Fibroblast of peridontal ligament (primary cell): ENCODE measurements around the gene PDAP1.
A peak's percentile ranks its signal among the peaks of the same experiment; 100 is the strongest.
"Not testable (repeated sequence)": the region's sequence is repeated elsewhere in the genome, so short reads cannot be mapped to it uniquely, and the experiment has no call there.

Source experiments
- DNase-seq: peaks from one replicate; pipeline ENCODE4 v3.0.0-alpha.2; 2010; ENCODE audit errors: extremely low read depth

The PDAP1 gene

GRCh38 chr7:99408379-99409191 lies at the start of gene PDAP1, which contains the start of gene BUD31:
TSS of gene PDAP1 (minus strand) at chr7:99408597. CDS start at chr7:99408548, 49 bp downstream.
TSS of gene BUD31 (plus strand) at chr7:99408969. CDS start at chr7:99411093, 2,124 bp downstream.
- peak; percentile 94 for DNase-seq

DNA sequence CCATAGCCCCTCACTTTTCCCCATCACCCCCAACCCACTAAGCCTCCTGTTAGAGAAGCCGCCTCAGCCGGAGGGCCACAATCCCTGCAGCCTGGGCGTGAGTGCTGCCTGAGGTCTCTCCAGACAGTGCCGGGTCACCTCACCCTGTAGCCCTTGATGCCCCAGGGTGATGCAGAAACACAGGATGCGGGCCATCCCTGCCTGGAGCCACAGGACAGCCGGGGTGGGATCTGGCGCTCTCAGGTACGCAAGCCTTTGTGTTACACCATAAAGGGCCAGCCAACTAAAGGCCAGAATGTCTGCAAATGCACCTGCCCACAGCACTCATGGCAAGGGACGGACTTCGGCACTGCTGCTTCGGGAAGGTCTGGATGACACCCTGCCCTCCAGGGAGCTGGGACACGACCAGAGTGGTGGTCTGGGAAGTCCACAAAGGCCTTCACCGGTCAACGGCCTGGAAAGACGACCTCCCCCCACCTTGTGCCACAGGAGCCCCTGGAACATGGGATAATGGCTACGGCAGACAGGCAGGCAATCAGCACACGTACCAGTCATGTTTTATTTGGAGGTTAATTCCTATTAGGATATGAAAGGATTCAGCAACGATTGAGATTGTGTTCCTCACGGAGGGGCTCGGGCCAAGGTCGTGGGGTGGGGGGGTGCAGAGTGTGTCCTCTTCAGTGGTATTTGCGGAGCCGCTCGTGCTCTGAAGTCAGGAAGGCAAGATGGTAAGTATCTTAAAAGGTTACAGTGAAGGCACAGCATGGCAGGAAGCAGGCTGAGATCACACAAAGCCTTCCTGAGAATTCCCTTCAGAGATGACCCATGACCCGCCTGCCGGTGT lies 49.5 kb upstream of the PDAP1 start:
- no peak for DNase-seq

GRCh38 chr7:99457050-99457649 lies 48.8 kb upstream of the PDAP1 start:
- DNase-seq: no peak

- DNase-seq: no peak
These were observed 47.9 kb upstream of the PDAP1 start for GRCh38 chr7:99456288-99456687.

DNA sequence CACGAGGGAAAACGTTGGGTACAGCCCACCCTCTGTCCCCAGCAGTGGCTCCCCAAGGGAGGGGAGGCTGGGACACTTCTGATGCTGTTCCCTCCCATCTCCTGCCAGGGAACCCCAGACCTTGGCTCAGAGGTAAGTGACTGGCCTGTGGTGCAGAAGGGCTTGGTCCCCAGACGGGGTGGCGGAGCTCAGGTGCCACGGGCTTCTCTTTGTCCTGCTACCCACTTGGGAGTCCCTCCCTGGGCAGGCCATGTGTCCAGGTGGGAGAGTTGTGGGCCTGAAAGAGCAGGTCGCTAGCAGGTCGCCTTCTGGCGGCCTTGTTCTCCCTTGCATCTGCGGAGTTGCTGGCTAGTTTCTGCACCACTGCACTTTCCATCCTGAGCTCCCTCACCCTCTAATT lies 47.5 kb upstream of the PDAP1 start:
- no peak for DNase-seq

DNA sequence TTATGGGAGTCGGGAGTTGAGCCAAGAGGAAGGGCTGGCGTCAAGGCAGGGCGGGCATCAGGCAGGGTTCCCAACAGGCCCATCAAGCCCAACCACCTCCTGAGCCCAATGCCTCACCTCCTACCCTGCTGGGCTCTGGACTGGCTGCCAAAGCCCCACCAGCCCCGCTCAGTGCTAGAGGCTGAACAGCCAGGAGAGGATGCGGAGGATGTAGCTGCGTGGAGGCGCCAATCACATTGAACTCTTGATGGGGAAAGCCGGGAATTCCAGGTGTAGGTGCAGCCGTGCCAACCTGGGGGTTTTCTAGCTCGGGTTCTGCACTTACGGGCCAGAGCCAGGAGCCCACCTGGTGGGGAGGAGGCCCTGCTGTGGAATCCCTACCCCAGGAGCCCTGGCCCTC lies 44.7 kb upstream of the PDAP1 start:
- no peak for DNase-seq

GRCh38 chr7:99452541-99452940 lies 44.1 kb upstream of the PDAP1 start:
- DNase-seq: no peak

DNA sequence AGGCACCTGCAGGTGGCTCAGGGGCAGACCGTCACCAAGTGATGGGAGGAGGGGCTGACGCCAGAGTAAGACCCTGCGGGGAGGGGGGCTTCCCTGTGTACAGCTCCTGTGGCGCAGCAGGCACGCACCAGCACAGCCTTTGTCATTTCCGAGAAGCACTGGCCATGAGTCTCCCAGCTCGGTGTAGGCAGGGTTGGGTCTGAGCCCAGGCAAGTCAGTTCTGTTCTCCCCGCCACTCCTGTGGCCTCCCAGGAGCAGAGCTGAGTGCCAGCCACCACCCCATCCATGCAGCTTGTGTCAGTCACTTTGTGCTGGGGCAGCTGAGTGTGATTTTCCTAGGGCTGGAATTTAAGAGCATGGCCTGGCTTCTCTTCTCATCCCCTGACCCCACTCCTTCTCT lies 43.5 kb upstream of the PDAP1 start:
- DNase-seq: no peak

DNA sequence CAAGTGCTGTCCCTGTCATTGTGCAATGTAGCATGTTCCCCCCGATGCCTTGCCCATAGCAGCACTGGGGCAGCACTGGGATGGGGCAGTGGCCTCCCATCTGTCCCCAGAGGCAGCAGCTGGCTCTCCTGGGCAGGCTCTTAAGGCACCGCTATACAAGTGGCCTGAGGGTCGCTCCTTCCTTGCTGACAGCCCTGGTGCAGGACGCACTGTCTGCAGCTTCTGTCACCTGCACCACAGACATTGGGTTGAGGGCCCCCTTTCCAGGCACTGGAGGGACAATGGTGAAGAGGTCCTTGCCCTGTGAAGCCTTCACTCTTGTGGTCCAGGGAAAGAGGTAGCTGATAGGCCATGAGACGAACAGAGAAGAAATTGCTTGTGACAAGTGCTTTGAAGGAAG lies 40.9 kb upstream of the PDAP1 start:
- DNase-seq: no peak

- no peak for DNase-seq
These were observed 40.5 kb upstream of the PDAP1 start for GRCh38 chr7:99448855-99449254.

- DNase-seq: no peak
These were observed 39.5 kb upstream of the PDAP1 start for GRCh38 chr7:99447943-99448342.

DNA sequence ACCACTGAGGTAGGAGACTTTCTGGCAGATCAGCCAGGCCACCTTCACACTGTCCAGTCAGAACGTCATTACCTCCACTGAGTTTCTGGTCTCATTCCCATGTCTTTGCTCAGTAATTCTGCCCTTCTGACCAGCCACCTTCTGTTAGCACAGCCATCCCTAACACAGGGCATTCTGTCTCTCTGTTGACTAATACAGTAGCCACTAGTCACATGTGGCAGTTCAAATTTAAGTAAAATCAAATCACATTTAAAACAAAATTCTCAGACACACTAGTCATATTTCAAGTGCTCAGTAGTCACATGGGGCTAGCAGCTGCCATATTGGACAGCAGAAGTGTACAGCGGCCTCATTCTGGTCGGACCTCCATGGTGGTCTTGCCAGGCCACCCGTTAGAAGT lies 37.7 kb upstream of the PDAP1 start:
- DNase-seq: no peak

GRCh38 chr7:99440195-99440594 lies 31.8 kb upstream of the PDAP1 start:
- peak; percentile 41 for DNase-seq

DNA sequence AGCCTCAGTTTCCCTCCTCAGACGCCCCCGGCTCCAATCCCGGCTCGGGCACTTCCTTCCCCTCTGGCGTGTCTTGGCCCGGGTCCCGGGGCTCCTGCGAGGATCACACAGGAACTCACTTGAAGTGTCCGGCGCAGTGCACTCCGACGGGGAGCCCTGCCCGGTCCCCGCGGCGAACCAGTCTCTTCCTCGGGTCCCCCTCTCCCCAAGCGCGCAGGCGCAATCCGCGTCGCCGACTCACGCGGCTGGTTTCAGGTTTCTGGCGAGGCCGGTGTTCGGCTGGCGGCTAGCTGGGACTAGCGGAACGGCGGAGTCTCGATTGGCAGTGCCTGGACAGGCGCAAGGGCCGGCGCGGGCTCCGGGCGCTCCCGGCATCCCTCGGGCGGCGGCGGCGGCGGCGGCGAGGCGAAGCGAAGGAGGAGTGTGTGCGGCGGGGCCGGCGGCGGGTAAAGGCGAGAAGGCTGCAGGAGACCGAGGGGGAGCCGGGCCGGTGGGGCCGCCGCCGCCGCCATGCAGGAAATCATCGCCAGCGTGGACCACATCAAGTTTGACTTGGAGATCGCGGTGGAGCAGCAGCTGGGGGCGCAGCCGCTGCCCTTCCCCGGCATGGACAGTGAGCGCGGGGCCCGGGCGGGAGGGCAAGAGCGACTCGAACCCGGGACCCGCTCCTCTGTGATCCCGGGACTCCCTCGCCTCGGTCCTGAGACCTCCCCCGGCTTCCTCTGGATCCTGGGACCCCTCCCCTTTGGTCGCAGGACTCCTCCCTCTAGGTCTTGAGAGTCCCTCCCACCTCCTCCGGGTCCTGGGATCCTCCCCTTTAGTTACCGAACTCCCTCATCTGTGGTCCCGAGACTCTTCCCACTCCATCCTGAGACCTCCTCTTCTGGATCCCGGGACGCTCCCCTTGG lies 30.4 kb upstream of the PDAP1 start, which contains the start of the genes CPSF4 and PTCD1:
CPSF4 (plus strand) TSS at position 371 of the 908 bp plus-strand sequence; CDS start at position 511, 140 bp downstream.
PTCD1 (minus strand) TSS at position 226 of the 908 bp plus-strand sequence. CDS start 3,556 bp downstream, outside the sequence.
- peak; percentile 92 for DNase-seq

GRCh38 chr7:99437946-99438572 lies 29.7 kb upstream of the PDAP1 start:
- DNase-seq: no peak

DNA sequence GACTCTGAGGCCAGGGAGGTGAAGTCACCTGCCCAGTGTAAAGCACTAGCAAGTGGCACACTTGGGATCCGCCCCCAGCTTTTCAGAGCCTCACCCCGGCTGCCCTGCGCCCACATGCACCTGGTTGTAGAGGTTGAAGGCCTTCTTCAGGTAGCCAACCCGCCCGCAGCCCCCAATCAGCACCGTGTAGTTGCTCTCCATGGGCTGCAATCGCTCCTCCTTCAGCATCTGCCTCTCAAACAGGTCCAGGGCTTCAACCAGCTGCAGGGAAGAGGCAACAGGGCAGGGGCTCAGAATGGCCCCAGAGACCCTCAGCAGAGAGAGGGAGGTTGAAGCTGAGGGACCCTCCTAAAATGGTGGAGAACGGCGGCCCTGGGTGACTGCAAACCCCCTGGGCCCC lies 24.8 kb upstream of the PDAP1 start:
- no peak for DNase-seq

GRCh38 chr7:99431756-99432540 lies 23.6 kb upstream of the PDAP1 start:
- not testable (repeated sequence) for DNase-seq

GRCh38 chr7:99429756-99430155 lies 21.4 kb upstream of the PDAP1 start:
- no peak for DNase-seq

DNA sequence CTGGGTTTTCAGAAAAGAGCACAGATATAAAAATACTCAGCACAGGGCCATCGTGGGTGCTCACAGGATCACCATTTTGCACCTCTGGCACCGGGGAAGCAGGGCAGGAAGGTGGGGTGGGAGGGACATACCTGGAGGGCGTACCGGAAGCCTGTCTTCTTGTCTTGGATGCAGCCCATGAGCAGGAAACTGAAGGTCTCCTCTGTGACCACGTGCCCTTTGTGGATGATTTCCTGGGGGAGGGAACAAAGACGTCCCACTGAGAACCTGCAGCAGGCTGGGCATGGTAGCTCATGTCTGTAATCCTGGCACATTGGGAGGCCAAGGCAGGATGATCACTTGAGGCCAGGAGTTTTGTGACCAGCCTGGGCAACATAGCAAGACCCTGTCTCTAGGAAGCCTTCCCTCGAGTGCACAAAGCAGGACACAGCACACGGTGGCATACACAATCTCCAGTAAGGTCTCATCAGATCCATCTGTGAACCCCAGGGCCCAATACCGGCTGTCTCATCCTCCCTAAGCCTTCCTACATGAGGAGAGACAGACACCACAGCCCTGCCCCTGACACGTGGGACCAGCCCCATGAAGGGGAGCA lies 20.7 kb upstream of the PDAP1 start:
- DNase-seq: no peak
